Upper lobe of left lung (tissue), 4 donors: ENCODE results near the gene SHISA6.

Experiments used
- EP300 ChIP-seq, 4 donors: sonication (generic); formaldehyde crosslinking; IDR thresholded peaks; one replicate each; pipeline ENCODE4 v1.5.1; 2017; ENCODE audit warnings: antibody characterized with exemption in 4 of 4, control low read depth in 2 of 4
- POLR2A ChIP-seq, 4 donors: fragments of 450-650 bp; IDR thresholded peaks; one replicate each; pipeline ENCODE4 v1.5.1; 2016 to 2017; ENCODE audit warnings: antibody characterized with exemption in 4 of 4, mild to moderate bottlenecking in 2 of 4
- POLR2AphosphoS5 ChIP-seq, 2 donors: sonication (generic); formaldehyde crosslinking; IDR thresholded peaks; one replicate each; pipeline ENCODE4 v1.5.1; 2017; ENCODE audit warnings: antibody characterized with exemption in 2 of 2
- TF ChIP-seq, protein P1 (sequence below), 6 experiments: fragments of 450-650 bp in 4 of 6; fragments of 200-600 bp in 2 of 6; sonication (generic) in 2 of 6; IDR thresholded peaks; one replicate each; pipeline ENCODE4 v1.5.1; 2016 to 2019; ENCODE audit warnings: antibody characterized with exemption in 6 of 6

DNA sequence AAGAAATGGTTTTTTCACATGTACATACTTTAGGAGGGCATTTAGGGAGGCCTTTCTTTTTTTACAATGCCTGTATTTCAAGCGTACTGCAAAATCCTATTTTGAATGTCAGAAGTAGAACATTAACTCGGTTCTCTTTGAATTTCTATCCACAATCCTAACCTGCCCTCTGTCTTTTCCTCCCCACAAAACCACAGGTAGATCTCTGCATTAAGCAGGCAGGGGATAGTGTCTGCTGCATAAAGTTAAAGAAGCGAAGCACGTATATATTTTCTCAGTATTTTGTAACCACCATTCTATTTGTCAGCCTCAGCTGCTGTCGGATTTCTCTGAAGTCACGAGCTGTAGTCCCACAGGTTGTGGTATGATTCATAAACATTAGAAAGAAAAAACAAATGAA is 137.5 kb downstream of the SHISA6 start:
- TF ChIP-seq, protein P1, sequence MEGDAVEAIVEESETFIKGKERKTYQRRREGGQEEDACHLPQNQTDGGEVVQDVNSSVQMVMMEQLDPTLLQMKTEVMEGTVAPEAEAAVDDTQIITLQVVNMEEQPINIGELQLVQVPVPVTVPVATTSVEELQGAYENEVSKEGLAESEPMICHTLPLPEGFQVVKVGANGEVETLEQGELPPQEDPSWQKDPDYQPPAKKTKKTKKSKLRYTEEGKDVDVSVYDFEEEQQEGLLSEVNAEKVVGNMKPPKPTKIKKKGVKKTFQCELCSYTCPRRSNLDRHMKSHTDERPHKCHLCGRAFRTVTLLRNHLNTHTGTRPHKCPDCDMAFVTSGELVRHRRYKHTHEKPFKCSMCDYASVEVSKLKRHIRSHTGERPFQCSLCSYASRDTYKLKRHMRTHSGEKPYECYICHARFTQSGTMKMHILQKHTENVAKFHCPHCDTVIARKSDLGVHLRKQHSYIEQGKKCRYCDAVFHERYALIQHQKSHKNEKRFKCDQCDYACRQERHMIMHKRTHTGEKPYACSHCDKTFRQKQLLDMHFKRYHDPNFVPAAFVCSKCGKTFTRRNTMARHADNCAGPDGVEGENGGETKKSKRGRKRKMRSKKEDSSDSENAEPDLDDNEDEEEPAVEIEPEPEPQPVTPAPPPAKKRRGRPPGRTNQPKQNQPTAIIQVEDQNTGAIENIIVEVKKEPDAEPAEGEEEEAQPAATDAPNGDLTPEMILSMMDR (IDR thresholded peaks at IDR 0.05), result no peak
- TF ChIP-seq EP300 (IDR thresholded peaks at IDR 0.05), result no peak
- TF ChIP-seq POLR2A (IDR thresholded peaks at IDR 0.05), result no peak
- no peak for TF ChIP-seq POLR2AphosphoS5 (IDR thresholded peaks at IDR 0.05)
